Activated B cell treated with CpG ODN at 0.5 μM for 24 hours (primary cell): ENCODE data around the gene ELAVL2. TPM values are rescaled to one million over a fixed set of nuclear protein-coding genes. Genes with fewer than 3 reads are reported as not detected.

Source experiments
- ATAC-seq: fragments of 200-7000 bp; cut with Tn5 transposase; one replicate; pipeline ENCODE4 v1.10.0; 2021; ENCODE audit warnings: low read depth, mild to moderate bottlenecking, moderate library complexity
- CTCF ChIA-PET: fragments of 350-600 bp; sonication (Branson Sonifier 250); formaldehyde crosslinking; loops from one replicate; lab custom pipeline; 2021; ENCODE audit warnings: antibody characterized with exemption; lab: Charles Lee
- POLR2A ChIA-PET: fragments of 350-600 bp; sonication (Branson Sonifier 250); formaldehyde crosslinking; loops from one replicate; lab custom pipeline; 2021; ENCODE audit warnings: antibody characterized with exemption; lab: Charles Lee
- DNase-seq: peaks from one replicate; pipeline ENCODE4 v3.0.0; 2022
- H3K27ac Mint-ChIP-seq: one replicate; pipeline ENCODE4 v1.8.0; 2020; ENCODE audit warnings: mixed read lengths
- H3K27me3 Mint-ChIP-seq: one replicate; pipeline ENCODE4 v1.8.0; 2021; ENCODE audit warnings: mixed read lengths
- H3K36me3 Mint-ChIP-seq: one replicate; pipeline ENCODE4 v1.8.0; 2021; ENCODE audit warnings: low read depth, mixed read lengths
- H3K4me1 Mint-ChIP-seq: one replicate; pipeline ENCODE4 v1.8.0; 2021; ENCODE audit warnings: mixed read lengths
- H3K4me3 Mint-ChIP-seq: one replicate; pipeline ENCODE4 v1.8.0; 2020; ENCODE audit warnings: mild to moderate bottlenecking, mixed read lengths
- H3K9me3 Mint-ChIP-seq: one replicate; pipeline ENCODE4 v1.8.0; 2020; ENCODE audit warnings: mixed read lengths
- CTCF ChIP-seq: fragments of 200-600 bp; IDR thresholded peaks from one replicate; pipeline ENCODE4 v1.8.0; 2022; ENCODE audit warnings: antibody characterized with exemption, mild to moderate bottlenecking
- intact Hi-C: fragments of 100-400 bp; cut with micrococcal nuclease; formaldehyde crosslinking; loops from one replicate; pipeline ENCODE4 v1.15.1; 2024
- total RNA-seq: library from RNA; stranded (reverse); gene quantifications from 2 replicates; pipeline ENCODE4 v1.2.3, GENCODE V29; 2022

ELAVL2 gene
- total RNA-seq, 1 donor from 2014 or later = not detected

GRCh38 chr9:23693374-23693773 is 132.7 kb downstream of the ELAVL2 start:
- H3K27ac Mint-ChIP-seq = no peak overlapping the region
- no peak overlapping the region for H3K4me3 Mint-ChIP-seq
- TF ChIP-seq CTCF = no peak
- CTCF ChIA-PET = no interaction called here
- H3K4me1 Mint-ChIP-seq = no peaks in the 10 kb centered on the region
- H3K36me3 Mint-ChIP-seq = no peaks in the 10 kb centered on the region
- DNase-seq (no peak), ATAC-seq (no peak)
- H3K9me3 Mint-ChIP-seq = no peaks in the 10 kb centered on the region
- no peaks in the 10 kb centered on the region for H3K27me3 Mint-ChIP-seq
- POLR2A ChIA-PET = no interaction called here
- intact Hi-C loops = no loop called here

- Mint-ChIP-seq H3K27me3 (no peaks in the 10 kb centered on the region), H3K27ac (no peak overlapping the region), H3K4me3 (no peak overlapping the region), H3K9me3 (peaks cover 4% of the 10 kb centered on the region), H3K4me1 (no peaks in the 10 kb centered on the region), H3K36me3 (no peaks in the 10 kb centered on the region)
- POLR2A ChIA-PET = no interaction called here
- intact Hi-C loops = no loop called here
- DNase-seq = no peak
- TF ChIP-seq CTCF = no peak
- ATAC-seq = no peak
- CTCF ChIA-PET = no interaction called here
These were observed 139.1 kb downstream of the ELAVL2 start for GRCh38 chr9:23686896-23687295.

DNA sequence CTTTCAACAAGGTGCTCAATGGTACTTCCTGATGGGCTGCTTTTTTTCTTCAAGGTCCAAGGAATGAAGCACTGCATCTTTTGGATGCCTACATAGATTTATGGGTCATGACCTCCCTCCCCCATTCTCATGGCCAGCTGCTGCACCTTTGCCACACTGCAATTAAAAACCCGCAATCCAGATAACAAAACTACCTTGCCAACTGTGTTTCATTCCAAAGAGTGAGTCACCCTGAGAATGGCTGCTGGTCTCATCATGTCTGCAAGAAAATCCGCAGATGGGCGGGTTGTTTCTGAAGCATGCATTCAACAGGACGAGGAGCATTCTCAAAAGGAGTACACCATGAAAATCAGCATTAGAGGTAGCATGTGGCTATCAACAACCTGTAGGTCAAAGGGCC is 139.8 kb downstream of the ELAVL2 start:
- ATAC-seq = no peak

DNA sequence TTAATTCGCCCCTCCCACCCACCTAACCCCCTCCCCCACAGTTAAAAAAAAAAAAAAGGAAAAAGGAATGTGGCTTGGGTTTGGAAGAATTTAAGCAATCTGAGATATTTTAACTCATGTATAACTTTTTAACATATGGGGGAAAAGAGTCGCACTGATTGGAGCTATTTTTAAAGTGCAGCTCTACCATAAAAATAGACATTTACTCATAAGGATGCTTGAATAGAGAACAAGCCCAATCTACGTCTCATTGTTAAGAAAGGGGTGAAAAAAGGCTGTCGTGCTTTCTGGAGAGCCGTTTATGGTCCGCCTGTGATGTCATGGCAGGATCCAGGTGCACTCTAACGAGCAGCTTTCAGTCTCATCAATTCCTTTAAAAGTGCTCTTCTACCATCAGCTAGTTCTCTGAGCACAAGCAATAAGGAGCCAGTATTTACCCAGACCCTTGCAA is 142.4 kb downstream of the ELAVL2 start:
- no peak for TF ChIP-seq CTCF
- POLR2A ChIA-PET = no interaction called here
- CTCF ChIA-PET = no interaction called here
- Mint-ChIP-seq H3K27ac (no peak overlapping the region), H3K4me1 (no peaks in the 10 kb centered on the region), H3K4me3 (no peak overlapping the region), H3K9me3 (peaks cover 4% of the 10 kb centered on the region), H3K27me3 (no peaks in the 10 kb centered on the region), H3K36me3 (no peaks in the 10 kb centered on the region)
- ATAC-seq (no peak), DNase-seq (no peak)
- intact Hi-C loops = no loop called here

More for the DNA sequence above, 139.8 kb downstream of the ELAVL2 start:
- ChIA-PET POLR2A (no interaction called here), CTCF (no interaction called here)
- no peaks in the 10 kb centered on the region for H3K4me1 Mint-ChIP-seq
- H3K36me3 Mint-ChIP-seq = no peaks in the 10 kb centered on the region
- TF ChIP-seq CTCF = no peak
- no peak for DNase-seq
- H3K4me3 Mint-ChIP-seq = no peak overlapping the region
- no peak overlapping the region for H3K27ac Mint-ChIP-seq
- peaks cover 4% of the 10 kb centered on the region for H3K9me3 Mint-ChIP-seq
- intact Hi-C loops = no loop called here
- no peaks in the 10 kb centered on the region for H3K27me3 Mint-ChIP-seq

DNA sequence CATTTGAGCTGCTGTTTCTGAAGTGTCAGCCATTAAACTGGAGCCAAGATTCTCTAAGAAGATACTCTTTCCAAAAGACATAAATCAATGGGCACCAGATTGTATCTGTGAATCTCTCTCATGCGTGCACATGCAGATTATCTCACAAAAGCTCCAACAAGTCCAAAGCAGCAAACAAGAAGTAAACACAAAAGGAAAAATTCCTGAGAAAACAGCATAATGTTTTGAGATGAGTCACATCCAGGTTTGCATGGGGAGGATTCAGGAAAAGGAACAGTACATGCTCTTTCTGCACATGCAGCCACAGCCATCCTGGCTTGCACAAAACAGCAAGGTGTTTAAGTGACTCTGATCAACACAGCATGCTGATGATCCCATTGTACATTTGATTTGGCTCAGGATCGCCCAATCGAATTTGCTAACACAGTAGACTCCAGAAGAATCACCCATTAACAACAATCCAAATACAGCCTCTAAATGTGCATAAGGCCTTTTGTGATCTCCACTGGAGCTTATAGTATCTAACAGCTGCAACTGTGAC is 143.1 kb downstream of the ELAVL2 start:
- ChIA-PET POLR2A (no interaction called here), CTCF (no interaction called here)
- ATAC-seq (no peak), DNase-seq (no peak)
- TF ChIP-seq CTCF = no peak
- Mint-ChIP-seq H3K4me3 (no peak overlapping the region), H3K4me1 (no peaks in the 10 kb centered on the region), H3K27ac (no peak overlapping the region), H3K27me3 (no peaks in the 10 kb centered on the region), H3K9me3 (peaks cover 4% of the 10 kb centered on the region), H3K36me3 (no peaks in the 10 kb centered on the region)
- intact Hi-C loops = no loop called here
